ENCODE measurements around the gene CEACAM5.
"Not testable (repeated sequence)": the region's sequence is repeated elsewhere in the genome, so short reads cannot be mapped to it uniquely, and the experiment has no call there.

The CEACAM5 gene

DNA sequence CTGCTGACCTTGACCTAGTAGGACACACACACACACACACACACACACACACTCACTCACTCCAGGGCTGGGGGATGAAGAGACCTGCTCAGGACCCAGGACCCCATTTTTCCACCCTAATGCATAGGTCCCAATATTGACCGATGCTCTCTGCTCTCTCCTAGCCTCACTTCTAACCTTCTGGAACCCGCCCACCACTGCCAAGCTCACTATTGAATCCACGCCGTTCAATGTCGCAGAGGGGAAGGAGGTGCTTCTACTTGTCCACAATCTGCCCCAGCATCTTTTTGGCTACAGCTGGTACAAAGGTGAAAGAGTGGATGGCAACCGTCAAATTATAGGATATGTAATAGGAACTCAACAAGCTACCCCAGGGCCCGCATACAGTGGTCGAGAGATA, 1.1 kb downstream of the CEACAM5 start:
- not testable (repeated sequence) for H3K9me3 Mint-ChIP-seq, H3K4me3 Mint-ChIP-seq, H3K36me3 Mint-ChIP-seq, H3K27ac Mint-ChIP-seq, H3K4me1 Mint-ChIP-seq
- H3K27me3 Mint-ChIP-seq = peaks cover 17% of the 10 kb centered on the region

DNA sequence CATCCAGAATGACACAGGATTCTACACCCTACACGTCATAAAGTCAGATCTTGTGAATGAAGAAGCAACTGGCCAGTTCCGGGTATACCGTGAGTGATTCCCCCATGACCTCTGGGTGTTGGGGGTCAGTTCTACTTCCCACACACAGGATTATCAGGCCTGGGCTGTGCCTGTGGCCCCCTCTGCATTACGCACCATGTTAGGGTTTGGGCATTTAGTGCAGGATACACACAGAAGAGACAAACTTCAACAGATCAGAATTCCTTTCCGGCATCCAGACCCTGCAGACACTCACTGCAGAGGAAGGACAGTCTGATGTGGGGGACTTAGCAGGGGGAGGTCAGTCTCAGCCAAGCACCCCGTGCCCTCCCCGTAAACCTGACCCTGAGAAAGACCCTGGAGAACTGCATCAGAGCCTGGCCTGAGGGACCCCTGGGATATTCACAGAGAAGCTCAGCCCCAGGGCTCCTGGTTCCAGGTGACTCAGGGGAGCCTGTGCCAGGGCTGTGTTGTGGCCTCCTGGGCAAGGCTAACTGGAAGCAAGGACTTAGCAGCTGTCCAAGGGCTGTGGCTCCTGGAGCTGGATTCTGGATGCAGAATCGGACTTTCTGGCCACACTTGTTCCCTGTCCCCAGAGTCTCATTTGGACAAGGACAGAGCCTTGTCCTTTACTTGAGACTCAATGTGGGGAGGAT, 1.7 kb downstream of the CEACAM5 start:
- Mint-ChIP-seq H3K36me3 (no peaks in the 10 kb centered on the region), H3K4me1 (peaks cover 5% of the 10 kb centered on the region), H3K9me3 (no peaks in the 10 kb centered on the region), H3K27me3 (peaks cover 17% of the 10 kb centered on the region), H3K27ac (no peak overlapping the region), H3K4me3 (no peak overlapping the region)

DNA sequence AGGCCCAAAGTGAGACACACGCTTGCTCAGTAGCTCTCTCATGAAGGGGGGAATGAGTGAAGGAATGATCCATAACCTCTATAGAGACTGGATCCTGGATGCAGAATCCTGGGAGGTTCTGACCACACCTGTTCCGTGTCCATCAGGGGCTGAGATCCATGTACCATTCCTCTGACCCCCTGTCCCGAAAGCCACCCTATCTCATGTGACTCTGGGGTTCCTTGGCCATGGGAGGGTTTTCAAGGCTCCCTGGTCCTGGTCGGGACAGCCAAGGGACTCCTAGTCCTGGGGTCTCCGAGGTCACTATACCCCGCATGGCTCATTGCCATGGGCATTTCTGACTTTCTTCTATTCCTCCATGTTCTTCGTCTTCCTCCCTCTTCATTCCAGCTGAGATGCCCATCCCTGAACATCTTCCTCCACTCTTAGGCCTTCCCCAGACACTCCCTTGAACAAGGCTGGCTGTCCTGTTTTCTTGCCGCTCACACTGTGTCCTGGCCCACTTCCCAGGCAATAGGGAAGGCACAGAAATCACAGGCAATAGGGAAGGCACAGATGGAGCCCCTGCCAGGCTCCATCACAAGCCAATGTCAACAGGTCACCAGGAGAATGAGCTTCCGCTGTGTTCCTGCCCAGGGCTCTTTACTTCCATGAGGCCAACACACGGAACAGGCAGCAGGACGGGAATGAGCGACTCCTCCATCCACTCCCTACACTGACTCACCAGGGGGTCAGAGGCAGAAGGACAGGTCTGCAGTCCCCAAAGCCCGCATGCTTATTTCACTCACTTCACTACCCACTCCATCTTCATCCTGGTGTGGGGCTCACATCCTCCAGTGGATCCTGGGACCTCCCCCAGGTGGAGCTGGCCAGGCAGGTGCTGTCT, 3.2 kb downstream of the CEACAM5 start:
- H3K36me3 Mint-ChIP-seq = no peaks in the 10 kb centered on the region
- H3K4me3 Mint-ChIP-seq = no peak overlapping the region
- no peak overlapping the region for H3K27ac Mint-ChIP-seq
- H3K4me1 Mint-ChIP-seq = peaks cover 5% of the 10 kb centered on the region
- H3K27me3 Mint-ChIP-seq = peaks cover 14% of the 10 kb centered on the region
- no peaks in the 10 kb centered on the region for H3K9me3 Mint-ChIP-seq

DNA sequence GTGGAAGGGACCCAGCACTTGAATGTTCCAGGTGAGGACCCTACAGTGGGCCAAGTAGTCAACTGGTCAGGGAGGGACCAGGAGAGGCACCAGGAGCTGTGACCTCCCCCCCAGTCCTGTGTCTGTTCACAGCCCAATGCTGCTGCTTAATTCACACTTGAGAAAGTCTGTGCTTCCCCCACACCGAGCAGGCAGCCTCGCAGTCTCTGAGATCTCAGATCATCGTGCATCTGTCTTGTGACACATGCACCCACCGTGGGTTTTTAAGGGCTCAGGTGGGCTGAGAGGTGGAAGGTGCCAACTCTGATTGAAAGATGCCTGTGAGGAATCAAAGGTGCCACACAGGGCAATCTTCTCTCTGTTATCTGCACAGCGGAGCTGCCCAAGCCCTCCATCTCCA, 6.2 kb downstream of the CEACAM5 start:
- H3K27ac Mint-ChIP-seq = no peak overlapping the region
- H3K4me3 Mint-ChIP-seq = no peak overlapping the region
- no peaks in the 10 kb centered on the region for H3K4me1 Mint-ChIP-seq
- H3K27me3 Mint-ChIP-seq = peaks cover 12% of the 10 kb centered on the region
- H3K9me3 Mint-ChIP-seq = no peaks in the 10 kb centered on the region
- H3K36me3 Mint-ChIP-seq = no peaks in the 10 kb centered on the region

DNA sequence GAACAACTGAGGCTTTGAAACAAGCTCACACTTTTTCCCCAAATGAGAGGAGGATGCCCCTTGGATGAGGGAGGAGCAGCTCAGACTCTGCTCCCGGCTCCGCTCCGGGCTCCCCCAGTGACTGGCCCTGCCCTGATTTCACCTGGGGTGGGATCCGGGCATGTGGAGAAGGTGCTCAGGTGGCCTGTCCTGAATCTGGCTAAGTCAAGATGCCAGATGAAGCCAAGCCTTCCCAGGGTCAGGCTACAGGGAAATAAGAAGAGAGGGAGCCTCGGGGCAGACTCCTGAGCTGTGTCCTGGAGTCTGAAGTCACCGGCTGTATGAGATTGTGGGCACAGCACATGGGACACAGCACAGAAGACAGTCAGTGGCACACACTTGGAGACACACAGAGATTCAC, 10.3 kb downstream of the CEACAM5 start:
- Mint-ChIP-seq H3K36me3 (no peaks in the 10 kb centered on the region), H3K4me1 (no peaks in the 10 kb centered on the region), H3K27ac (no peak overlapping the region), H3K9me3 (no peaks in the 10 kb centered on the region), H3K4me3 (no peak overlapping the region), H3K27me3 (peaks cover 6% of the 10 kb centered on the region)

DNA sequence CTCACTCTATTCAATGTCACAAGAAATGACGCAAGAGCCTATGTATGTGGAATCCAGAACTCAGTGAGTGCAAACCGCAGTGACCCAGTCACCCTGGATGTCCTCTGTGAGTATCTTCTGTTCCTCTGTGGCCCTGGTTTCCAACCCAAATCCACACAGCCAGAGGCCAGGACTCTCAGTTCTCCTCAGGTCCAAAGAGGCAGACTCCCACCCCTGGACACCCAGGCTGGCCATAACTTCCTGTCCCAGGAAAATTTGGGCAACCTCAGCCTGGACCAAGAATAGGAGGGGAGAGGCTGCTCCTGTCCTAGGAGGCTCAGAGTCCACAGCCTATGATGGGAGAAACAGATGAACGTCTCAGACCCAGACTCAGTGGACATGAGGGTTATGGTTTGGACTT, 11.7 kb downstream of the CEACAM5 start:
- Mint-ChIP-seq H3K36me3 (no peaks in the 10 kb centered on the region), H3K4me1 (no peaks in the 10 kb centered on the region), H3K27me3 (peaks cover 6% of the 10 kb centered on the region), H3K9me3 (no peaks in the 10 kb centered on the region), H3K27ac (no peak overlapping the region), H3K4me3 (no peak overlapping the region)

DNA sequence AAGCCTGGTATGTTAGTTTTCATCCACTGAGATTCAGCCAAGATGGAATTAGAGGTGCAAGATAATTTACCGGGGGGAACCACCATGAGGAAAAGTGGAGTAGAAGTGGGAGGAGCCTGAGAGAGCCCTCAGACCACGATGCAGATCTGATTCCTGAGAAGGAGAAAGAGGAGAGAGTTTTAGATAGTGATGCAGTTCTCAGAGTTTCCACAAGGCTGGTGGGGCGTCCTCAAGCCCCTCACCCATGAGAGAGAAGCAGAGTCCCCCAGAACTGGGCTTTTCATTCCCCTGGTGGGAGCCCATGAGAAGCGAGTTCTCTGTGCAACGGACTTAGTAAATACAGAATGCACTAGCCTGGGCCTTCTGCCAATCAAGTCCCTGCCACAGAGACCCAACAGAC, 18.1 kb downstream of the CEACAM5 start:
- Mint-ChIP-seq H3K9me3 (no peaks in the 10 kb centered on the region), H3K27ac (peak overlapping the region; percentile 78), H3K4me1 (no peaks in the 10 kb centered on the region), H3K27me3 (peaks cover 14% of the 10 kb centered on the region), H3K4me3 (no peak overlapping the region), H3K36me3 (no peaks in the 10 kb centered on the region)

DNA sequence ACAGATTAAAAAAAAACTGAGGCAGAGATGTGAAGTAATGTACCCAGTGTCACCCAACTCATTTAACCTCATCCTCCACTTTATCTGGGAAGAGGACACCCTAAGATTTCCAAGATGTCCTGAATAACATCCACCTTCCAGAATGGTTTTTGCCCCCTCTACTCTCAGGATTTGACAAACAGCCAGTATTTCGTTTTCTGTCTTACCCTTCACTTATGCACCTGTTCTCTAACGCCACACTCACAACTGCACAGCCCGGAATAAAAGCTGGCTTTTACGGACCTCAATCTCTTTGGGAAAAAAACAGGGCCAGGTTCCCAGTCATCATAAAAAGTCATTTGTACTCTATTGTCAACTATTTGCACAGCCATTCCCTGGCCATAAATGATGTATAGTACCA, 25.7 kb downstream of the CEACAM5 start:
- no peaks in the 10 kb centered on the region for H3K9me3 Mint-ChIP-seq
- H3K4me3 Mint-ChIP-seq = no peak overlapping the region
- H3K4me1 Mint-ChIP-seq = no peaks in the 10 kb centered on the region
- no peak overlapping the region for H3K27ac Mint-ChIP-seq
- H3K27me3 Mint-ChIP-seq = peaks cover 18% of the 10 kb centered on the region
- H3K36me3 Mint-ChIP-seq = no peaks in the 10 kb centered on the region

DNA sequence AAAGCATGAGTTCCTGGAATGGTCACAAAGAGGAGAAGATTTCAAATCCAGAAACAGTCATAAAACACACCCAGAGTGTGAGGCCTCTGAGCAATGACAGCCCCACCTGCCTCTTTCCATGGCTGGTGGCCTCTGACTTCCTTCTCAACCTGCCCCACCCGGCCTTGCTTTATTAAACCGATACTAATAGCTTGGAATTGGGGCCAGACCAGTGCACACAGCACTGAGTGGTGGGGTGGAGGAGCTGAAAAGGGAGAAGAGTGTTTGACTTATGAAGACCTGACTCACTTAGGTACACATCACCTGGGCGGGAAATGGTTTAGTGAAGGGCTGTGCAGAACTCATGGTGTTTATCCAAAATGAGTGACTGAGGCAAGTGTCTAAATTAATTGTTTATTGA, 26.2 kb downstream of the CEACAM5 start:
- Mint-ChIP-seq H3K27ac (no peak overlapping the region), H3K27me3 (peaks cover 18% of the 10 kb centered on the region), H3K4me1 (no peaks in the 10 kb centered on the region), H3K4me3 (no peak overlapping the region), H3K36me3 (no peaks in the 10 kb centered on the region), H3K9me3 (no peaks in the 10 kb centered on the region)

DNA sequence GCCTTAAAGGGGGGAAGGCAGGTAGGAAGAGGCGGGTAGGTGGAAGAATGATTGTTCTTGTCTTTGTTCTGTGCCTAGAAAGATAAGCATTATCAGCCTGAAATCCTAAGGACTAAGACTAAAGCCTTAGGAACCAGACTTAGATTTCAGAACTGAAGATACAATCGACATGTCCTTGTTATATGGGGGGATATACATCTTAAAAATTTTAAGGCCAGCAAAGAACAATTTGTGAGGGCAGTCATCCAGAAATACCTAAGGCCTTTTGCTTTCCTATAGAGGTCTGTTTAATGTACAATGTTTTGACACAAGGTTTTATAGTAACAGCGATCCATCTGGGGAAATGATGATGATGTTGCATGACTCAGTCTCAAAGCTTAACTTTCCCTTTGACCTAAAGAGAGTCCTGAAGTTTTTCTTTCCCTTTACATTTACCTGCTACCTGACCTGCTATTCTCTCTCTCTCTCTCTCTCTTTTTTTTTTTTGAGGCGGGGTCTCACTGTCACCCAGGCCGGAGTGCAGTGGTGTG, 26.7 kb downstream of the CEACAM5 start:
- peaks cover 18% of the 10 kb centered on the region for H3K27me3 Mint-ChIP-seq
- H3K4me3 Mint-ChIP-seq = no peak overlapping the region
- no peak overlapping the region for H3K27ac Mint-ChIP-seq
- no peaks in the 10 kb centered on the region for H3K9me3 Mint-ChIP-seq
- H3K4me1 Mint-ChIP-seq = peaks cover 4% of the 10 kb centered on the region
- H3K36me3 Mint-ChIP-seq = no peaks in the 10 kb centered on the region

DNA sequence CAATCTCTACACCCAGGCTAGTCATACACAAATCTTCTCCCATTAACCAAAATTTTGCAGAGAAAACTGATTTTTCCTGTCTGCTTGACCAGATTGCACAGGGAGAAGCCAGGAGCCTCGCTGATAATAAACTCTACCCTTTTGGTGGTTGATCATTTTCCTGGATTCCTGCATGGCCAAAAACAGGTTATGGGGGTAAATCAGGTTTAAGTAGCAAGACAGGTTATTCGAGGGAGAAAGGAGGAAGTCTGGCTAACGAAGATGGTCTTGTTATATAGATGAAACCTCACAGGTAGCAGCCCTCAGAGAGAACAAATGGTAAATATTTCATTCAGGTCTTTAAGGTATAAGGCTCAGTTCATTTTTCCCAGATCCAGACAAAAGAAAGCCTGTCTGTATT, 30.9 kb downstream of the CEACAM5 start:
- no peak overlapping the region for H3K27ac Mint-ChIP-seq

DNA sequence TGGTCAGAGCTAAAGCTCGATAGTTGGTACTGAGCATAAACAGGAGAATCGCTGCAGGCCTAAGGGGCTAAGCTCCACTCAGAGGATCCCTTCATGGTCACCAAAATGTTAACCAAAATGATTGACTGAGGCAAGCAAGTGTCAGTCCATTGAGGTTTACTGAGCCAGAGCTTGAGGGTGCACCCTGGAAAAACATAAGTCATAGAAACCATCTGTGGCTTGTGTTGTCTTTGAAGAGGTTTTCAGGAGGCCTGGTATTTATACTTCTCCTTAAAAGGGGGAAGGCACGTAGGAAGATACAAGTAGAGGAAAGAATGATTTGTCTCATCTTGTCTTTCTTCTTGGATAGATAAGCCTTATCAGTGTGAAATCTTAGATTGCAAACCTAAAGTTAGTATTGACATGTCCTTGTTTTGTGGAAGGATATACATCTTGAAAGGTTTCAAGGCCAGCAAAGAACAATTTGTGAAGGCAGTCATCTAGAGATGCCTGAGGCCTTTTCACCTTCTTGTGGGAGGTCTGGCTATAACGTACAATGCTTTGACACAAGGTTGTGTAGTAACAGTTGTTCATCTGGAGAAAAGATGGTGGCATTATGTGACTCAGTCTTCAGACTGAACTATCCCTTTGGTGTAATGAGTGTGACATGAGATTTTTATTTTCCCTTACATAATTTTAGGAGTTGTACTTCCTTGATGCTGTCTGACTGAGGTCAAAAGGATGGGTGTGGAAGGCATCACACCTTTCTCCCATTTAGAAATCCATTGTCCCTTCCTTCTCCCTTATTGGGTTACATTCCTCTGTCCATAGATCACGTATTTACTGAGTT, 32.2 kb downstream of the CEACAM5 start:
- H3K27ac Mint-ChIP-seq = peak overlapping the region; percentile 75
- H3K4me1 Mint-ChIP-seq = peaks cover 19% of the 10 kb centered on the region
- no peak overlapping the region for H3K4me3 Mint-ChIP-seq
- no peaks in the 10 kb centered on the region for H3K9me3 Mint-ChIP-seq
- peaks cover 26% of the 10 kb centered on the region for H3K27me3 Mint-ChIP-seq
- no peaks in the 10 kb centered on the region for H3K36me3 Mint-ChIP-seq

More for the DNA sequence above, 30.9 kb downstream of the CEACAM5 start:
- H3K4me1 Mint-ChIP-seq = peaks cover 19% of the 10 kb centered on the region
- no peaks in the 10 kb centered on the region for H3K9me3 Mint-ChIP-seq
- H3K4me3 Mint-ChIP-seq = no peak overlapping the region
- H3K27me3 Mint-ChIP-seq = peaks cover 18% of the 10 kb centered on the region
- no peaks in the 10 kb centered on the region for H3K36me3 Mint-ChIP-seq

DNA sequence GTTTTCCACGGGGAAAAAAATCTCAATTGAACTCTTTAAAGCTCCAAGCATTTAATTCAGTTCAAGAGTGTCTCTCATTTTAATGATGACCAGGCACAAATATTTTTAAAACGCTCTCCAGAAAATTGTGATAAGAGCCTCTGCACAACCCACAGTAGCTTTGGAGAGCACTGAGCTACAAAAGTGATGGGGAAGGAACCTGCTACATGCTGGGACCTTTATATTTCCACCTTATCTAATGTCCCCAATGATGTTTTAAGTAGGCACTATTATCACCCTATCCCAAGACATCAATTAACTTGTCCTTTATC, 32.8 kb downstream of the CEACAM5 start:
- Mint-ChIP-seq H3K27me3 (peaks cover 32% of the 10 kb centered on the region), H3K4me3 (no peak overlapping the region), H3K36me3 (no peaks in the 10 kb centered on the region), H3K4me1 (peaks cover 19% of the 10 kb centered on the region), H3K9me3 (no peaks in the 10 kb centered on the region), H3K27ac (peak overlapping the region; percentile 75)

DNA sequence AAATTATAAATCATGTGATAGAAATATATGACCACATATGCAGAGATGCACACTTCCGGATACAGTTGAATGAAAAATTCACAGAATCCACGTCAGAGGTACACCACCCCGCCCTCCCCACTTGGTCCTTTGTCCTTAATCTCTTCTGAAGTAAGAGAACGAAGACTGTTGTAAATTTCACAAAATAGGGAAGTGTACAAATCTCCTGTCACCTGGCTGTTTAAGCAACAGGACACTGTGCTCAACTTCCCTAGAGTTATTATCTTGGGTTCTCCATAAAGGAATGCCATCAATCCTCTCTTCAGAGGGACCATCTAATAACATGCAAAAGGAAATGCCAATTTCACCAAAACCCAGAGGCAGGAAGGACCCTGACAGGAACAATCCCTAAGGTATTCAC, 36.4 kb downstream of the CEACAM5 start:
- Mint-ChIP-seq H3K36me3 (no peaks in the 10 kb centered on the region), H3K4me3 (no peak overlapping the region), H3K27ac (no peak overlapping the region), H3K27me3 (peaks cover 42% of the 10 kb centered on the region), H3K4me1 (peaks cover 24% of the 10 kb centered on the region), H3K9me3 (no peaks in the 10 kb centered on the region)

DNA sequence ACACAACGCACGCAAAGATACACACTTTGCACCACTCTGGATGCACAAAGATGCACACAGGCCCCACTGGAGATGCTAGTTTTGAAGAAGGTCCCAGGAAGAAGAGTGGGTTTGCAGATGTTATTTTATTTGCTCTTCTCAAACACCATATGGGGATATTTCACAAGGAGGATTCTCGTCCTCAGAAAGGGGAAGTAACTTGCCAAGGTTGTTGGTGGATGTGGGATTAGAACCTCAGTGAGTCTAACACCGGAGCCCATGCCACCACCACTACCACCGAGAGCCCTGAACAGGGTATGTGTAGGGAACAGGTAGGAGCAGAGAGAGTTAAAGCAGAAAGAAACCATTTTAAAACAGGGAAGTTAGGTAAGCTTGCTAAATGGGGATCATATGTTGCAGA, 37.3 kb downstream of the CEACAM5 start:
- no peaks in the 10 kb centered on the region for H3K36me3 Mint-ChIP-seq
- no peak overlapping the region for H3K27ac Mint-ChIP-seq
- H3K27me3 Mint-ChIP-seq = peaks cover 42% of the 10 kb centered on the region
- H3K4me3 Mint-ChIP-seq = no peak overlapping the region
- peaks cover 15% of the 10 kb centered on the region for H3K4me1 Mint-ChIP-seq
- no peaks in the 10 kb centered on the region for H3K9me3 Mint-ChIP-seq
